HepG2 (cell line): ENCODE data around the gene COBLL1. TPM values are rescaled to one million over a fixed set of nuclear protein-coding genes. Genes with fewer than 3 reads are reported as not detected.

Experiments used
- DR1 ChIP-seq: sonication (generic); formaldehyde crosslinking; IDR thresholded peaks from 2 replicates; pipeline ENCODE4 v1.8.0; 2021; ENCODE audit warnings: mild to moderate bottlenecking, missing genetic modification reagents, inconsistent platforms
- FLYWCH1 ChIP-seq: sonication (generic); formaldehyde crosslinking; IDR thresholded peaks from 2 replicates; pipeline ENCODE4 v1.8.1; 2023; ENCODE audit warnings: mild to moderate bottlenecking, missing genetic modification reagents
- FOXO1 ChIP-seq: sonication (generic); formaldehyde crosslinking; IDR thresholded peaks from 2 replicates; pipeline ENCODE4 v1.4.0; 2020; ENCODE audit warnings: missing genetic modification reagents
- KLF6 ChIP-seq: IDR thresholded peaks from 2 replicates; pipeline ENCODE4 v1.8.0; 2016; ENCODE audit warnings: missing biosample characterization, missing genetic modification reagents
- MTF1 ChIP-seq: sonication (generic); formaldehyde crosslinking; IDR thresholded peaks from 2 replicates; pipeline ENCODE4 v1.5.0; 2020; ENCODE audit warnings: missing genetic modification reagents
- MXD4 ChIP-seq: IDR thresholded peaks from 2 replicates; pipeline ENCODE4 v1.6.1; 2016; ENCODE audit warnings: mild to moderate bottlenecking, missing biosample characterization, missing genetic modification reagents
- MYNN ChIP-seq: sonication (generic); formaldehyde crosslinking; IDR thresholded peaks from 2 replicates; pipeline ENCODE4 v1.4.0; 2020; ENCODE audit warnings: mild to moderate bottlenecking, low read depth, missing genetic modification reagents
- PHB2 ChIP-seq: fragments of 450-650 bp; IDR thresholded peaks from 2 replicates; pipeline ENCODE4 v1.6.1; 2018; ENCODE audit not compliant: partially characterized antibody
- PPARG ChIP-seq: conservative IDR thresholded peaks from 2 replicates; pipeline ENCODE4 v1.6.1; 2016; ENCODE audit warnings: missing biosample characterization, missing genetic modification reagents
- SMAD9 ChIP-seq: sonication (generic); formaldehyde crosslinking; IDR thresholded peaks from 2 replicates; pipeline ENCODE4 v1.5.1; 2020; ENCODE audit warnings: mild to moderate bottlenecking, missing genetic modification reagents
- ZNF10 ChIP-seq: sonication (generic); formaldehyde crosslinking; IDR thresholded peaks from 2 replicates; pipeline ENCODE4 v1.4.0; 2020; ENCODE audit warnings: mild to moderate bottlenecking, low read depth, missing genetic modification reagents, borderline replicate concordance
- ZNF12 ChIP-seq: sonication (generic); formaldehyde crosslinking; IDR thresholded peaks from 2 replicates; pipeline ENCODE4 v1.5.0; 2020; ENCODE audit warnings: missing genetic modification reagents
- ZNF24 ChIP-seq: fragments of 450-650 bp; IDR thresholded peaks from 2 replicates; pipeline ENCODE4 v1.6.1; 2017; ENCODE audit warnings: antibody characterized with exemption, mild to moderate bottlenecking
- ZNF30 ChIP-seq: sonication (generic); formaldehyde crosslinking; IDR thresholded peaks from 2 replicates; pipeline ENCODE4 v1.5.0; 2020; ENCODE audit warnings: mild to moderate bottlenecking, missing genetic modification reagents
- ZNF317 ChIP-seq: sonication (generic); formaldehyde crosslinking; IDR thresholded peaks from 2 replicates; pipeline ENCODE4 v1.5.0; 2020; ENCODE audit warnings: mild to moderate bottlenecking, missing genetic modification reagents
- ZNF432 ChIP-seq: sonication (generic); formaldehyde crosslinking; IDR thresholded peaks from 2 replicates; pipeline ENCODE4 v1.5.0; 2020; ENCODE audit warnings: missing genetic modification reagents, mild to moderate bottlenecking, borderline replicate concordance
- polyA plus RNA-seq, 8 experiments: library from polyadenylated mRNA; depleted of rRNA in 3 of 8; stranded (reverse) in 7 of 8; unstranded in 1 of 8; fragments of >200 nt; fragmentation: Illumina TruSeq in 4 of 8; extraction: Trizol in 4 of 8; gene quantifications; 2 replicates each; pipeline versions ENCODE4 v1.2.1 to v1.2.3, GENCODE V29; 2011 to 2016; ENCODE audit warnings: low read depth in 4 of 8, missing spikeins in 1 of 8, mixed read lengths in 1 of 8; ENCODE audit not compliant: insufficient read depth in 1 of 8
- total RNA-seq, 5 experiments: library from RNA; depleted of rRNA; stranded (reverse); fragments of >200 nt; fragmentation: Illumina TruSeq; extraction: Trizol; gene quantifications; 2 replicates each; pipeline ENCODE4 v1.2.3, GENCODE V29; 2016; ENCODE audit warnings: low read depth in 1 of 5
- TF ChIP-seq, protein P1 (sequence below): sonication (generic); formaldehyde crosslinking; IDR thresholded peaks from 2 replicates; pipeline ENCODE4 v1.4.0; 2020; ENCODE audit warnings: missing genetic modification reagents, borderline replicate concordance
- TF ChIP-seq, protein P2 (sequence below): sonication (generic); formaldehyde crosslinking; conservative IDR thresholded peaks from 2 replicates; pipeline ENCODE4 v1.5.0; 2020; ENCODE audit warnings: missing genetic modification reagents
- TF ChIP-seq, protein P3 (sequence below): sonication (generic); formaldehyde crosslinking; IDR thresholded peaks from 2 replicates; pipeline ENCODE4 v1.4.0; 2020; ENCODE audit warnings: missing genetic modification reagents

COBLL1 gene
- total and polyA plus RNA-seq, 2 of the 13 experiments (the other 11 are each of a cell fraction or from before 2014, with no cell fraction given): 32.6 to 86.8 TPM

DNA sequence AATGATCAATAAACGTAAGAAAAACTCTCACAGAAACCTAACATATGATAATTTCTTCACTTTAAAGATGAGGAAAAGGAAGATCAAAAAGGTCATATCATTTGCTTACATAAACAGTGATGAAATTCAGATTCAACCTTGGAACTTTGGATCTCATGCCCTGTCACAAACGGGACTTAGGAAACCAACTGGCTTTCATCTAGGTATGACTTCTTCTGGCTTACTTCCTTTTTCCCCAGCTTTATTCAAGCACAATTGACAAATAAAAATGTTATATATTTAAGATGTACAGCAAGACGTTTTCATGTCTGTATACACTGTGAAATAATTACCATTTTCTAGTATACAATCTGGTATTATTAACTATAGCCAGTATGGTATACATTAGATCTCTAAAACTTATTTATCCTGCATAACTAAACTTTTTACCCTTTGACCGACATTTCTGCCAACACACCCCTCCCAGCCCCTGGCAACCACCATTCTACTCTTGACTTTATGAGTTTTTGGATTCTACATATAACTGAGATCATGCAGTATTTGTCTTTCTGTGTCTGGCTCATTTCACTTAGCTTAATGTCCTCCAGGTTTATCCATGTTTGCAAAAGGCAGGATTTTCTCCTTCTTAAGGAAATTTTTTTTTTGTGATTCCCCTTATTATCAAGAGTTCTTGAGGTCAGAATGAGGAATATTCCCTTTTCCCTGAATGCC, 46.0 kb upstream of the COBLL1 start (continued):
- TF ChIP-seq, protein P1, sequence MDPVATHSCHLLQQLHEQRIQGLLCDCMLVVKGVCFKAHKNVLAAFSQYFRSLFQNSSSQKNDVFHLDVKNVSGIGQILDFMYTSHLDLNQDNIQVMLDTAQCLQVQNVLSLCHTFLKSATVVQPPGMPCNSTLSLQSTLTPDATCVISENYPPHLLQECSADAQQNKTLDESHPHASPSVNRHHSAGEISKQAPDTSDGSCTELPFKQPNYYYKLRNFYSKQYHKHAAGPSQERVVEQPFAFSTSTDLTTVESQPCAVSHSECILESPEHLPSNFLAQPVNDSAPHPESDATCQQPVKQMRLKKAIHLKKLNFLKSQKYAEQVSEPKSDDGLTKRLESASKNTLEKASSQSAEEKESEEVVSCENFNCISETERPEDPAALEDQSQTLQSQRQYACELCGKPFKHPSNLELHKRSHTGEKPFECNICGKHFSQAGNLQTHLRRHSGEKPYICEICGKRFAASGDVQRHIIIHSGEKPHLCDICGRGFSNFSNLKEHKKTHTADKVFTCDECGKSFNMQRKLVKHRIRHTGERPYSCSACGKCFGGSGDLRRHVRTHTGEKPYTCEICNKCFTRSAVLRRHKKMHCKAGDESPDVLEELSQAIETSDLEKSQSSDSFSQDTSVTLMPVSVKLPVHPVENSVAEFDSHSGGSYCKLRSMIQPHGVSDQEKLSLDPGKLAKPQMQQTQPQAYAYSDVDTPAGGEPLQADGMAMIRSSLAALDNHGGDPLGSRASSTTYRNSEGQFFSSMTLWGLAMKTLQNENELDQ: no peak
- TF ChIP-seq SMAD9 (no peak), PHB2 (no peak), MYNN (no peak), ZNF12 (CRISPR knock-in tag) (peak; percentile 42; the same call in 1 of the 2 replicates), MTF1 (CRISPR knock-in tag) (no peak), FLYWCH1 (CRISPR knock-in tag) (no peak), ZNF10 (CRISPR knock-in tag) (no peak), ZNF317 (CRISPR knock-in tag) (peak; percentile 29; the same call in 1 of the 2 replicates), ZNF30 (CRISPR knock-in tag) (no peak), FOXO1 (peak; percentile 87), ZNF24 (no peak; the same call in 1 of the 2 replicates), ZNF432 (no peak), KLF6 (0 out of 2 replicates have a peak, but pooled peaks have one; percentile 83), MXD4 (CRISPR knock-in tag) (no peak), PPARG (peak; percentile 98), DR1 (no peak)
- TF ChIP-seq, protein P2, sequence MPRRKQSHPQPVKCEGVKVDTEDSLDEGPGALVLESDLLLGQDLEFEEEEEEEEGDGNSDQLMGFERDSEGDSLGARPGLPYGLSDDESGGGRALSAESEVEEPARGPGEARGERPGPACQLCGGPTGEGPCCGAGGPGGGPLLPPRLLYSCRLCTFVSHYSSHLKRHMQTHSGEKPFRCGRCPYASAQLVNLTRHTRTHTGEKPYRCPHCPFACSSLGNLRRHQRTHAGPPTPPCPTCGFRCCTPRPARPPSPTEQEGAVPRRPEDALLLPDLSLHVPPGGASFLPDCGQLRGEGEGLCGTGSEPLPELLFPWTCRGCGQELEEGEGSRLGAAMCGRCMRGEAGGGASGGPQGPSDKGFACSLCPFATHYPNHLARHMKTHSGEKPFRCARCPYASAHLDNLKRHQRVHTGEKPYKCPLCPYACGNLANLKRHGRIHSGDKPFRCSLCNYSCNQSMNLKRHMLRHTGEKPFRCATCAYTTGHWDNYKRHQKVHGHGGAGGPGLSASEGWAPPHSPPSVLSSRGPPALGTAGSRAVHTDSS (CRISPR knock-in tag): no peak
- TF ChIP-seq, protein P3, sequence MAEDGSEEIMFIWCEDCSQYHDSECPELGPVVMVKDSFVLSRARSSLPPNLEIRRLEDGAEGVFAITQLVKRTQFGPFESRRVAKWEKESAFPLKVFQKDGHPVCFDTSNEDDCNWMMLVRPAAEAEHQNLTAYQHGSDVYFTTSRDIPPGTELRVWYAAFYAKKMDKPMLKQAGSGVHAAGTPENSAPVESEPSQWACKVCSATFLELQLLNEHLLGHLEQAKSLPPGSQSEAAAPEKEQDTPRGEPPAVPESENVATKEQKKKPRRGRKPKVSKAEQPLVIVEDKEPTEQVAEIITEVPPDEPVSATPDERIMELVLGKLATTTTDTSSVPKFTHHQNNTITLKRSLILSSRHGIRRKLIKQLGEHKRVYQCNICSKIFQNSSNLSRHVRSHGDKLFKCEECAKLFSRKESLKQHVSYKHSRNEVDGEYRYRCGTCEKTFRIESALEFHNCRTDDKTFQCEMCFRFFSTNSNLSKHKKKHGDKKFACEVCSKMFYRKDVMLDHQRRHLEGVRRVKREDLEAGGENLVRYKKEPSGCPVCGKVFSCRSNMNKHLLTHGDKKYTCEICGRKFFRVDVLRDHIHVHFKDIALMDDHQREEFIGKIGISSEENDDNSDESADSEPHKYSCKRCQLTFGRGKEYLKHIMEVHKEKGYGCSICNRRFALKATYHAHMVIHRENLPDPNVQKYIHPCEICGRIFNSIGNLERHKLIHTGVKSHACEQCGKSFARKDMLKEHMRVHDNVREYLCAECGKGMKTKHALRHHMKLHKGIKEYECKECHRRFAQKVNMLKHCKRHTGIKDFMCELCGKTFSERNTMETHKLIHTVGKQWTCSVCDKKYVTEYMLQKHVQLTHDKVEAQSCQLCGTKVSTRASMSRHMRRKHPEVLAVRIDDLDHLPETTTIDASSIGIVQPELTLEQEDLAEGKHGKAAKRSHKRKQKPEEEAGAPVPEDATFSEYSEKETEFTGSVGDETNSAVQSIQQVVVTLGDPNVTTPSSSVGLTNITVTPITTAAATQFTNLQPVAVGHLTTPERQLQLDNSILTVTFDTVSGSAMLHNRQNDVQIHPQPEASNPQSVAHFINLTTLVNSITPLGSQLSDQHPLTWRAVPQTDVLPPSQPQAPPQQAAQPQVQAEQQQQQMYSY (CRISPR knock-in tag): no peak
